Stimulated activated memory B cell treated with anti-CD40 and anti-IgM and Interleukin-4, amounts not matched to agents 10 μg/mL and 1 μg/mL and 100 μg/mL, for 72 hours (primary cell): ENCODE data around the gene RNF112.

Experiments
- ATAC-seq: fragments of 150-1000 bp; cut with Tn5 transposase; 2 replicates; pipeline ENCODE4 v1.10.0; 2021
- H3K27ac Mint-ChIP-seq: one replicate; pipeline ENCODE4 v1.8.0; 2022; ENCODE audit warnings: mild to moderate bottlenecking, mixed read lengths
- H3K27me3 Mint-ChIP-seq: one replicate; pipeline ENCODE4 v1.8.0; 2022; ENCODE audit warnings: mixed read lengths
- H3K36me3 Mint-ChIP-seq: one replicate; pipeline ENCODE4 v1.8.0; 2022; ENCODE audit warnings: mixed read lengths
- H3K4me1 Mint-ChIP-seq: one replicate; pipeline ENCODE4 v1.8.0; 2022; ENCODE audit warnings: mixed read lengths
- H3K4me3 Mint-ChIP-seq: one replicate; pipeline ENCODE4 v1.8.0; 2022; ENCODE audit warnings: mild to moderate bottlenecking, moderate library complexity, mixed read lengths
- H3K9me3 Mint-ChIP-seq: one replicate; pipeline ENCODE4 v1.8.0; 2022; ENCODE audit warnings: mixed read lengths

Gene RNF112

DNA sequence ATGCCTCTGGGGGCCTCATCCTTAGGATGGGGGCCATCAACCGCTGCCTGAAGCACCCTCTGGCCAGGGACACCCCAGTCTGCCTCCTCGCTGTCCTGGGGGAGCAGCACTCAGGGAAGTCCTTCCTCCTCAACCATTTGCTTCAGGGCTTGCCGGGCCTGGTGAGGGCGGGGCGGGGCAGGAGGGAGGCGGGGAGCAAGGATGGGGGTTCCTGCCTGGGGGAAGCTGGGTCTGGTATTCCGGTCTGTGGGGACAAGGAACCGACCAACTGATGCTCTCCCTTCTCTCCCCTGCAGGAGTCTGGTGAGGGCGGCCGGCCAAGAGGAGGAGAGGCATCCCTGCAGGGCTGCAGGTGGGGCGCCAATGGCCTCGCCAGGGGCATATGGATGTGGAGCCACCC is 2.0 kb downstream of the RNF112 start:
- peaks cover 34% of the 10 kb centered on the region for H3K27me3 Mint-ChIP-seq

DNA sequence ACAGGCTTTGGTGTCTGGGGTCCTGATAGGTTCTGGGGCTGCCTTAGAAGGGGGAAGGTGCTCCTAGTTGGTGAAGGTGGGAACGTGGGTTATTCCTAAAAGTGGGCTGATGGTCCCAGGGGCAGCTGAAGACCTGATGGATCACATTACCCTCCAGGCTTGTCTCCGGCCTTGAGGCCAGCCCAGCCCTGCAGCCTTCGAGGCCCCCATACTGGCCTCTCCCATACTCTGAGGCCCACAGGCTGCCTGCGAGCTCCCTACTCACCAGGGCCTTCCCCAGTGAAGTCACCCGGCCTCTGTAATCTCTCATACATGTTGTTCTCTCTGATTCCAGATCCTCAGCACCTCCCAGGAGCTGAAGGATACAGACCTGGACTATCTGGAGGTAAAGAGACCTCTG is 2.7 kb downstream of the RNF112 start:
- Mint-ChIP-seq H3K36me3 (no peaks in the 10 kb centered on the region), H3K27ac (no peak overlapping the region), H3K27me3 (peaks cover 34% of the 10 kb centered on the region), H3K9me3 (no peaks in the 10 kb centered on the region), H3K4me1 (peaks cover 14% of the 10 kb centered on the region), H3K4me3 (no peak overlapping the region)
- no peak for ATAC-seq

More for the DNA sequence above, 2.0 kb downstream of the RNF112 start:
- no peak overlapping the region for H3K27ac Mint-ChIP-seq
- no peaks in the 10 kb centered on the region for H3K36me3 Mint-ChIP-seq
- no peak for ATAC-seq
- H3K4me1 Mint-ChIP-seq, result peaks cover 11% of the 10 kb centered on the region
- H3K4me3 Mint-ChIP-seq, result no peak overlapping the region
- H3K9me3 Mint-ChIP-seq, result no peaks in the 10 kb centered on the region

DNA sequence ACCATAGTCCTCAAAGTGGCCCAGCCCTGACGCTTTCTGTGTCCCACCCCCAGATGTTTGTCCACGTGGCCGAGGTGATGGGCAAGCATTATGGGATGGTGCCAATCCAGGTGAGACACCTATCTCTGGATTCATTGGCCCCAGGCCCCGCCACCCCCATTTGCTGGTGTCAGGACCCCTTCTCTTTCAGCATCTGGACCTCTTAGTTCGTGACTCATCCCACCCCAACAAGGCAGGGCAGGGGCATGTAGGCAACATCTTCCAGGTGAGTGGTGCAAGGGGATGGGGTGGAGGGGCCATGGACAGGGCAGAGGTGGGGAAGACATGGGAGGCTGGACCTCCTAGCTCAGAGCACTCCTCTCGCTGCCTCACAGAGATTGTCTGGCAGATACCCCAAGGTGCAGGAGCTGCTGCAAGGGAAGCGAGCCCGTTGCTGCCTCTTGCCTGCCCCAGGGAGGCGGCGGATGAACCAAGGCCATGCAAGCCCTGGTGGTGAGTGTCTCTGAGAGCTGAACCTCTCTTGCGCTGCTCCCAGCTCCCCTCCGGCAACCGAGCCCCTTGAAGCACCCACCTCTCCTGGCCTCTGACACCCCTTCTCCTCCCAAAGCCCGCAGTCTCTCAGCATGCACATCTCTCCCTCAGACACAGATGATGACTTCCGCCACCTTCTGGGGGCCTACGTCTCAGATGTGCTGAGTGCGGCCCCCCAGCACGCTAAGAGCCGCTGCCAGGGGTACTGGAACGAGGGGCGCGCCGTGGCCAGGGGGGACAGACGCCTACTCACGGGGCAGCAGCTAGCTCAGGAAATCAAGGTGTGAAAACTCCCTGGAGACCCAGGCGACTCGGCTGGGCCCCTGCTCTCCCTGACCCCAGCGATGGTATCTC is 3.6 kb downstream of the RNF112 start:
- H3K4me3 Mint-ChIP-seq, result no peak overlapping the region
- peaks cover 34% of the 10 kb centered on the region for H3K27me3 Mint-ChIP-seq
- no peak overlapping the region for H3K27ac Mint-ChIP-seq
- H3K36me3 Mint-ChIP-seq, result no peaks in the 10 kb centered on the region
- H3K4me1 Mint-ChIP-seq, result peaks cover 14% of the 10 kb centered on the region
- ATAC-seq, result no peak
- no peaks in the 10 kb centered on the region for H3K9me3 Mint-ChIP-seq

DNA sequence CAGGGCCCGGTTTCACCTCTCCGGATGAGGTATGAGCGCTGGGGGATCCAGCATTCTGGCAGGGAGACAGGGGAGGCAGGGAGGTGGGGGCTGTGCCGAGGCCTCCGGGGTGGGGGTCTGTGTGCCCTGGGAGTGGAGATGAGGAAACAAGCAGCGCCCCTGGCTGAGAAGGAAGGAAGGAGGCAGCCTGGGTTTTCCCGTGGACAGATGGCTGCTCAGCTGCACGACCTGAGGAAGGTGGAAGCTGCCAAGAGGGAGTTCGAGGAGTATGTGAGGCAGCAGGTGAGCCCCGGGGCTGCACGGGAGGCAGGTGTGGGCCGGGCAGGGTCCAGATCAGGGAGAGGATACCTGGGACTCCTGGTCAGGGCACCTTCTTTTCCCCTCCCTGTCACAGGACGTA is 4.3 kb downstream of the RNF112 start:
- Mint-ChIP-seq H3K36me3 (no peaks in the 10 kb centered on the region), H3K9me3 (no peaks in the 10 kb centered on the region), H3K27ac (no peak overlapping the region), H3K4me3 (no peak overlapping the region), H3K27me3 (peaks cover 34% of the 10 kb centered on the region), H3K4me1 (peaks cover 14% of the 10 kb centered on the region)
- ATAC-seq, result no peak

DNA sequence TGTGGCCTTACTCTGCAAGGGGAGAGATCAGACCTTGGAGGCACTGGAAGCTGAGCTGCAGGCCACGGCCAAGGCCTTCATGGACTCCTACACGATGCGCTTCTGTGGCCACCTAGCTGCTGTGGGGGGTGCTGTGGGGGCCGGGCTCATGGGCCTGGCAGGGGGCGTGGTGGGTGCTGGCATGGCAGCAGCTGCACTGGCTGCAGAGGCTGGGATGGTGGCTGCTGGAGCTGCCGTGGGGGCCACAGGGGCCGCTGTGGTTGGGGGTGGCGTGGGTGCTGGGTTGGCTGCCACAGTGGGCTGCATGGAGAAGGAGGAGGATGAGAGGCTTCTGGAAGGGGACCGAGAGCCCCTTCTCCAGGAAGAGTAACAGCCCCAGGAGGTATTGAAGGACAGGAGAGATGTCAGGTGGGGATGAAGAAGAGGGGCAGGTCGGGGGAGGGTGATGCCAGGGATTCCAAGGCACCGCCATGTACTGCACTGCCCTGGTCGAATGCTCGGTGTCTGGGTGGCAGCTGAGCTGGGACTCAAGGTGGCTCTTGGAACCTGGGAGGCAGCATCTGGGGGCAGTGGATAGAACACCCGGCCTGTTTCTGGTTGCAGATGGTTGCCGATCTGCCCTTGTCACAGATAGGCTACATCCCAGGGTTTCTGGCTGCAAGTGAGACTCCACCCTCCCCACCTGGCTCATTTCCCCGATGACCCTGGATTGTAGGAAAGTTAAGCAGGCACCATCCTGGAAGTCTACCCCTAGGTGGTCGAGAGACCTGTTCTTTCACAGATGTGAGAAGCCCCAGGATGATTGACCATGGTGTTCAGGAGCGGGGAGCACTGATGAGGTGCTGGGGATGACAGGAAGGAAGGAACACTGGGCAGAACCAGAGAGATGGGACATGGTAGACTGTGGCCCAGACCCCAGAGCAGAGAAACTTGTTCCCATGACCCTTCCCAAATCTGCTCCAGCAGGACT is 5.1 kb downstream of the RNF112 start:
- Mint-ChIP-seq H3K27ac (no peak overlapping the region), H3K36me3 (no peaks in the 10 kb centered on the region), H3K4me3 (no peak overlapping the region), H3K4me1 (peaks cover 14% of the 10 kb centered on the region), H3K27me3 (peaks cover 31% of the 10 kb centered on the region), H3K9me3 (no peaks in the 10 kb centered on the region)
- ATAC-seq, result no peak

DNA sequence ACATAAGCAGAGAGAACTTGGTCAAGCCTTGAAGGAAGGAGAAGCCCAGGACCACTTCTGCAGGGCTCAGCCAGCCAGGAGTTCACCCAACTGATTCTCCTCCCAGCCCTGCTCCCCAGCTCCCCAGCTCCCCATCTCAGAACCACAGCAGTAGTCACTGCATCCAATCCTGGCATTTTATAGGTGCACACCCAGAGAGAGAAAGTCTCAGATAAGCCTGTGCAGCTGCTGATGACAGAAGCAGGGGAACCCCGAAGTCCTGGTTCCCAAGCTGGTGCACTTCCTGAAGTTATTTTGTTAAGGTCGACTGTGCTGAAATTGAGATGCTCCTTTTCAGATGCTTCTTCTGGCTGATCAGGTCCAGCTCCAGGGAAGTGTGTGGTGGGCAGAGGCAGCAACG is 6.6 kb downstream of the RNF112 start:
- no peak for ATAC-seq
- no peaks in the 10 kb centered on the region for H3K9me3 Mint-ChIP-seq
- peaks cover 14% of the 10 kb centered on the region for H3K4me1 Mint-ChIP-seq
- peaks cover 25% of the 10 kb centered on the region for H3K27me3 Mint-ChIP-seq
- H3K36me3 Mint-ChIP-seq, result no peaks in the 10 kb centered on the region
- H3K27ac Mint-ChIP-seq, result no peak overlapping the region
- no peak overlapping the region for H3K4me3 Mint-ChIP-seq

DNA sequence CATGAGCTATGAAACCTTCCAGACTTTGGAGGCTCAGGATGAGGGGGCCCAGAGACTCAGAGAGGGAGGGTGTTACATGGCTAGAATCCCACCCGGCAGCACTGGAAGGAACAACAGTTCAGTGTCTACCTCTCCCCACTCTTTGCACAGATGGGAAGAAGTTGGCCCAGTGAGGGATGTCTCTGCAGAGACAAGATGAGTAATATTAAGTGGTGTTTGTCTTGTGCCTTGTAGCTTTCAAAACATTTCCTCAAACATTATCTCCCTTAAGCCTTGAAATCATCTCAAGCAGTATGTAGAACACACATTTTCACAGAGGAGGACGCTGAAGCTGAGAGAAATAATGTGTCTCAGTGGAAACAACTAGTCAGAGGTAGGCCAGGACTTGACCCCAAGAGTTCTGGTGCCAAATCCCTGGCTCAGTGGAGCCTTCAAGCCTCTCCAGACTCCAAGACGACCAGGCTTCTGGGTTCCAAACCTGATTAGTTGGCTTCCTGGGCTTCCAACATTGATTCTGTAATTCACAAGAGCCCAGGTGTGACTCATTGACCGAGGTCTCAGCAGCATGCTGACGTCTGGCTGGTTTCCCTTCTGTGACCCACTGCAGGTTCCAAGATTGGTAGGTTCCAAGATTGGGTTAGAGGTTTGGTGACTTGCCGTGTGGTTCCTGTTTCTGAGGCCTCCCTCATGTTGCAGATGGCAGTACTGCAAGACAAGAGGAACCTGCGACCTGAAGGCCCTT is 7.4 kb downstream of the RNF112 start:
- Mint-ChIP-seq H3K27me3 (peaks cover 18% of the 10 kb centered on the region), H3K4me1 (peaks cover 14% of the 10 kb centered on the region), H3K36me3 (no peaks in the 10 kb centered on the region), H3K27ac (no peak overlapping the region), H3K9me3 (no peaks in the 10 kb centered on the region), H3K4me3 (no peak overlapping the region)
- peak; percentile 79 for ATAC-seq

DNA sequence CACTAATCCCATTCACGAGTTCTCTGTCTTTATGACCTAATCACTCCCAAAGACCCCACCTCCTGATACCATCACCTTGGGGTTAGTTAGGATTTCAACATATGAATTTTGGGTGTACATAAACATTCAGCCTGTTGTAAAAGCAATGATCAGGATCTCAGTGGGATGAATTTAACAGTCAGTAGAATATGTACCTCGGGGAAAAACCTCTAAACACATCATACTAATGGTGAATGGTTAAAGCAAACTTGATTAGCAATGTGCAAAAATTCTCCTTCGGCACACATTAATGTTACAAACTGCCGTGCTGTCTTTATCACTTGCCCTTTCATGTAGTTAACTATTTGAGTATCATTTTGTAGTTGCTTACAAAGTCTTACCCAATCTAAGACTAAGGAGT is 10.2 kb downstream of the RNF112 start:
- Mint-ChIP-seq H3K27me3 (no peaks in the 10 kb centered on the region), H3K27ac (no peak overlapping the region), H3K4me1 (peaks cover 14% of the 10 kb centered on the region), H3K9me3 (no peaks in the 10 kb centered on the region), H3K4me3 (no peak overlapping the region), H3K36me3 (no peaks in the 10 kb centered on the region)
- ATAC-seq, result no peak

DNA sequence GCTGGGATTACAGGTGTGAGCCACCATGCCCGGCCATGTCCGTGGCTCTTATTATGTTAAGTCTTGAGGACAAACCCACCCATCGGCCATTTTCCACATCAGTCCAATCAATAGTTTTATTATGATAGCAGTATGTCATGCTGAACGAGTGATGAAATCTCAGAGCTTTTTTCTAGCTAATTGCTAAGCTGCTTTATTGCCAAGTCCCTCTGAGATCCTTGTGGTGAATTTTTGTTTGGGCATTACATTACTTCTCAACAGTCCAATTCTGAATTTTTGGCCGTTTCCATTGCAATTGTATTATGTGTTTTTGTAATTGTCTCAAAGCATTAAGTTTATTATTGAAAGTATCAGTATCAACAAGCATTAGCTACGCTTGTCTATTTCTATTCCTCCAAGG is 10.9 kb downstream of the RNF112 start:
- peaks cover 13% of the 10 kb centered on the region for H3K4me1 Mint-ChIP-seq
- ATAC-seq, result no peak
- no peak overlapping the region for H3K27ac Mint-ChIP-seq
- H3K9me3 Mint-ChIP-seq, result no peaks in the 10 kb centered on the region
- H3K27me3 Mint-ChIP-seq, result no peaks in the 10 kb centered on the region
- no peaks in the 10 kb centered on the region for H3K36me3 Mint-ChIP-seq
- no peak overlapping the region for H3K4me3 Mint-ChIP-seq

DNA sequence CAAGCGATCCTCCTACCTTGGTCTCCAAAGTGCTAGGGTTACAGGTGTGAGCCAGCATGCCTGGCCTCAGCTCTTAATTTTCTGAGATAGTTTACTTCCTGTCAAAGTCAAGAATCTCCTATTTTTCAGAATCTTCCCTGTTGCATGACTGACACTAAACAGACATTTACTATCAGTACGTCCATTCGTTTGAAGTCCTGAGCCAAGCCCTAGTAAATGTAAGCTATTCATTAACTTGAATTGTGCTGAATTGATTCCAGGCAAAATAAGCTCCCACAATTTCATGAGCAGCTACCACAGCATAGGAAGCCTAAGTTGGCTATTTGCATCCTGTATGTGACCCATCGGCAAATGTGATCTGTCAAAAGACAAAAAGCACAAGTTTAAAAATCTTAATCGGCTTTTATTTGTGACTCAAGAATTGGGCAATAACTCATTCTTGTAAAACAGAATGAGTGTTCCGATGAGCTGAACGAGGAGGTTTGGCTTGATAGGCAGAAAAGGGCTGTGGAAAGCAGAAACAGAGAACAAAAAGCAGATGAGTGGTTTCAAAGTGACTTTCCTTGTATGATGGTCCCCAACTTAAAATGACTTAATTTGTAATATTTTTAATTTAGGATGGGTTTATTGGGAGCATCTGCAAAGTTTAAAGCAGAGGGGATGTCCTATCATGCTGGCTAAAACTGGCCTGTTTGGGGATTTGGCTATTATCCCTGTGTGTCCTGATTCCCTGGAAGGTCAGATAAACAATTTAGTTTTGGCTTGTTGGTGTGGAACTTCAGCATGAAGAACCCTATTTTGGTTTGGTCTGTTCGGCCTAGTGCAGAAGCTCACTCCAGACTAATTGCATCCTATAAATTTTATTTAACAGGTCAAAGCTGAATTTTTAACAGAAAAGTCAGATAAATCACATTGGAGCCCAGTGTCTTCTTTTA is 14.2 kb downstream of the RNF112 start:
- no peak for ATAC-seq
- Mint-ChIP-seq H3K4me1 (no peaks in the 10 kb centered on the region), H3K36me3 (no peaks in the 10 kb centered on the region), H3K27me3 (no peaks in the 10 kb centered on the region), H3K4me3 (no peak overlapping the region), H3K27ac (no peak overlapping the region), H3K9me3 (no peaks in the 10 kb centered on the region)

DNA sequence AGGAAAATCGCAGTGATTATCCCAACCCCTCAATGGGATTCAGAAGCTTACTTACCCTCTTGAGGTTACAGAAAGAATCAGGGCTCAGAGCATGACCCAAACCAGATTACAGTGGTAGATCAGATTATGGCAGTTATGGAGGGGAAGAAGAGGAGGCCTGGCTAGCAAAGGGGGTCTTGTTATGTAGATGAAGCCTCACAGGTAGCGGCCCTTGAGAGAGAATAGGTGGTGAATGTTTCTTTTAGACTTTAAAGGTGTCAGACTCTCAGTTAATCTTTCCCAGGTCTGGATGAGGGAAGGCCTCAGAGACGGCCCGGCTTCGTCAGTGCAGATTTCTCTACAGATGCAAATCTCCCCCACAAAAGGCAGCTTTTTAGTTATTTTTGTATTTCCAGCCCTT is 15.6 kb downstream of the RNF112 start:
- H3K27ac Mint-ChIP-seq, result no peak overlapping the region
- H3K9me3 Mint-ChIP-seq, result no peaks in the 10 kb centered on the region
- no peak overlapping the region for H3K4me3 Mint-ChIP-seq
- no peak for ATAC-seq
- H3K4me1 Mint-ChIP-seq, result no peaks in the 10 kb centered on the region
- H3K36me3 Mint-ChIP-seq, result no peaks in the 10 kb centered on the region
- H3K27me3 Mint-ChIP-seq, result no peaks in the 10 kb centered on the region

DNA sequence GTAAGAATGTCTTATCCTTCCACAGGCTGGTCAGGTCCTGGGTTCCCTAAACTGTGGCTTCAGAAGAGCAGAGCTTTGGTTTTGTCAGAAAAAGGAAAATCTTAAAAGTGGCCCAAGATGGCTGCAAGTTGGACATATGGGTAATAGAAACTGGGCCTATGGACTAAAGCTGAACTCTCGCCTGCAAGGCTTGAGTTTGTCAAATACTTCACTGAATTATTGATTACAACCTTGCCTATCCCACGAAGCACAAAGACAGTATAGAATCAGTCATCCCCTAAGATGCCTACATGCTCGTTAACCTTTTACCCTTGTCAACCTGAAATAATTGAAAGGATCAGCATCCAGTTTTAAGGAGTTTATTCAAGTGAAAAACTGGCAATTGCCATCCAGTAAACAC is 20.7 kb downstream of the RNF112 start:
- H3K27ac Mint-ChIP-seq, result no peak overlapping the region
- H3K9me3 Mint-ChIP-seq, result no peaks in the 10 kb centered on the region
- no peak for ATAC-seq
- H3K36me3 Mint-ChIP-seq, result no peaks in the 10 kb centered on the region
- no peaks in the 10 kb centered on the region for H3K4me1 Mint-ChIP-seq
- no peak overlapping the region for H3K4me3 Mint-ChIP-seq
- H3K27me3 Mint-ChIP-seq, result no peaks in the 10 kb centered on the region

DNA sequence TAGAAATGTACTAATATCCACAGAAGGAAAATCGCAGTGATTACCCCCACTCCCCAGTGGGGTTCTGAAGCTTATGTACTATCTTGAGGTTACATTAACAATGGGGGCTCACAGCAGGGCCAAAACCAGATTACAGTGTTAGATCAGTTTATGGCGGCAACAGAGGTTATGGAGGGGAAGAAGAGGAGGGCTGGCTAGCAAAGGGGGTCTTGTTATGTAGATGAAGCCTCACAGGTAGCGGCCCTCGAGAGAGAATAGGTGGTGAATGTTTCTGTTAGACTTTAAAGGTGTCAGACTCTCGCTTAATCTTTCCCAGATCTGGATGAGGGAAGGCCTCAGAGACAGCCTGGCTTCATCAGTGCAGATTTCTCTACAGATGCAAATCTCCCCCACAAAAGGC is 22.2 kb downstream of the RNF112 start:
- Mint-ChIP-seq H3K27ac (no peak overlapping the region), H3K9me3 (no peaks in the 10 kb centered on the region), H3K4me3 (no peak overlapping the region), H3K27me3 (no peaks in the 10 kb centered on the region), H3K36me3 (no peaks in the 10 kb centered on the region), H3K4me1 (no peaks in the 10 kb centered on the region)
- ATAC-seq, result no peak

DNA sequence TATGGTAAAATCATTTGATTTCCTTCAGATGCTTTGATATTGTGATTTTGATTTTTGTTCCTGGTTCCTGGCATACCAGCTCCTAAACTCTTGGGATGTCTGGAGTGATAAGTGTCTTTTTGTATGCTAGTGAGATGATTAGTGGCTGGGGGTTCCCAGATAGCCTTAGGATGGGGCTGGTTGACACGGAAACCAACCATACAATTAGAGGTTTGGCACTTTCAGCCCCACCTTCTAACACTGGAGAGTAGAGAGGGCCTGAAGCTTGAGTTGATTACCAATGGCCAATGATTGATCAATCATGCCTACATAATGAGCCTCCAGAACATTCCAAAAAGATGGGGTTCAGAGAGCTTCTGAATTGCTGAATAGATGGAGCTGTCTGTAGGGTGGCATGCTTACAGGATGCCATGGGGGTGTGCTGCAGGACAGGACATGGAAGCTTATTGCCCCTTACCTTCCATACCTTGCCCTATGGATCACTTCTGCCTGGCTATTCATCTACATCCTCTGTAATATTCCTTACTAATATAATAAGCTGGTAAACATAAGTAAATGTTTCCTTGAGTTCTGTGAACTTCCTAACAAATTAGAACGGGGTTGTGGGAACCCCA is 22.8 kb downstream of the RNF112 start:
- Mint-ChIP-seq H3K36me3 (no peaks in the 10 kb centered on the region), H3K27me3 (no peaks in the 10 kb centered on the region), H3K4me1 (no peaks in the 10 kb centered on the region), H3K27ac (no peak overlapping the region), H3K4me3 (no peak overlapping the region), H3K9me3 (no peaks in the 10 kb centered on the region)
- ATAC-seq, result no peak
